NCI-H1417 treated with DMSO at 0.1 percent for 48 hours (cell line): ENCODE measurements around the gene UGT3A1.
"Not testable (repeated sequence)": the region's sequence is repeated elsewhere in the genome, so short reads cannot be mapped to it uniquely, and the experiment has no call there.

ENCODE experiments used
- DNase-seq: peaks from one replicate; lab custom pipeline; 2025; lab: John Stamatoyannopoulos, UW

Gene UGT3A1

GRCh38 chr5:35990941-35991611 lies at the start of gene UGT3A1:
Gene UGT3A1, minus strand, starts transcription at chr5:35991390. Its CDS starts 150 bp downstream, at chr5:35991240.
- no peak for DNase-seq

- no peak for DNase-seq
Measured at GRCh38 chr5:36035696-36036095, 44.5 kb upstream of the UGT3A1 start.

GRCh38 chr5:36034536-36035134 lies 43.4 kb upstream of the UGT3A1 start:
- not testable (repeated sequence) for DNase-seq

GRCh38 chr5:36033486-36033885 lies 42.3 kb upstream of the UGT3A1 start:
- DNase-seq: no peak

- DNase-seq: no peak
Measured at GRCh38 chr5:36033047-36033446, 41.9 kb upstream of the UGT3A1 start.

GRCh38 chr5:36031223-36031622 lies 40.0 kb upstream of the UGT3A1 start:
- no peak for DNase-seq

- no peak for DNase-seq
Measured at GRCh38 chr5:36029914-36030313, 38.7 kb upstream of the UGT3A1 start.

- DNase-seq: no peak
Measured at GRCh38 chr5:36028816-36029465, 37.8 kb upstream of the UGT3A1 start.

GRCh38 chr5:36027711-36028110 lies 36.5 kb upstream of the UGT3A1 start:
- no peak for DNase-seq

- no peak for DNase-seq
Measured at GRCh38 chr5:36026706-36027465, 35.7 kb upstream of the UGT3A1 start.

- not testable (repeated sequence) for DNase-seq
Measured at GRCh38 chr5:36022246-36022645, 31.1 kb upstream of the UGT3A1 start.

GRCh38 chr5:36019584-36019983 lies 28.4 kb upstream of the UGT3A1 start:
- DNase-seq: not testable (repeated sequence)

- no peak for DNase-seq
Measured at GRCh38 chr5:36017622-36018021, 26.4 kb upstream of the UGT3A1 start.

GRCh38 chr5:36017004-36017403 lies 25.8 kb upstream of the UGT3A1 start:
- DNase-seq: no peak

- DNase-seq: no peak
Measured at GRCh38 chr5:36013182-36013581, 22.0 kb upstream of the UGT3A1 start.

- DNase-seq: no peak
Measured at GRCh38 chr5:36009698-36010097, 18.5 kb upstream of the UGT3A1 start.

GRCh38 chr5:36007366-36007765 lies 16.2 kb upstream of the UGT3A1 start:
- no peak for DNase-seq

- DNase-seq: no peak
Measured at GRCh38 chr5:36006163-36006562, 15.0 kb upstream of the UGT3A1 start.

GRCh38 chr5:36001032-36001431 lies 9.8 kb upstream of the UGT3A1 start:
- DNase-seq: no peak

- DNase-seq: no peak
Measured at GRCh38 chr5:35999547-35999946, 8.4 kb upstream of the UGT3A1 start.

- DNase-seq: no peak
Measured at GRCh38 chr5:35996076-35996475, 4.9 kb upstream of the UGT3A1 start.

- DNase-seq: no peak
Measured at GRCh38 chr5:35990520-35990919, 670 bp downstream of the UGT3A1 start.

- no peak for DNase-seq
Measured at GRCh38 chr5:35988529-35988928, 2.7 kb downstream of the UGT3A1 start.
